Measurements from ENCODE around the gene LPCAT2.

DNA sequence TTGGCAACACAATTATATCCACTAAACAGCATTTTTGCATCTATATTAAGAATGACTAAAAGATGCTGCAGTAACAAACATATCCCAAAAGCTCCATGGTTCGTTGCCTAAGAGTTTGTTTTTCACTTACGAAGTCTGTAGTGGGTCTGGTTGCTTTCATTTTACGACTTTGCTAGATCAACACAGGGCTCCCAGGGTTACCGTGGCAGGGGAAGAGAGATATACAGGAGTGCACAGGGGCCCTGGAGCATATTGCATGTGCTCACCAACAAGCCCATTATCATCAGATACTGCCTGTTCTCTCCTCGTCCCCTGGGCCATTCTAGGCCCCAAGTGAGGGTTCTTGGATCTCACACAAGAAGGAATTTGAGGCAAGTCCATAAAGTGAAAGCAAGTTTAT lies 33.0 kb upstream of the LPCAT2 start:
- TF ChIP-seq POLR2A (IDR thresholded peaks at IDR 0.05): no peak
- TF ChIP-seq CTCF (IDR thresholded peaks at IDR 0.05): no peak

Data from gastroesophageal sphincter (tissue), 3 donors.